Choroid plexus epithelial cell (primary cell): ENCODE measurements around the gene CAMK2B.

ENCODE experiments used
- DNase-seq: peaks from one replicate; pipeline ENCODE4 v3.0.0-alpha.2; 2010; ENCODE audit warnings: low read depth
- H3K4me3 ChIP-seq: 2 replicates; pipeline ENCODE4 v1.5.1; 2011; ENCODE audit warnings: low read depth, mild to moderate bottlenecking, control low read depth, low read length, moderate library complexity
- TF ChIP-seq, protein P1 (sequence below): conservative IDR thresholded peaks from 2 replicates; pipeline ENCODE4 v1.5.1; 2011; ENCODE audit warnings: low read depth, mild to moderate bottlenecking, control low read depth, inconsistent platforms, low read length, moderate library complexity

Gene CAMK2B

GRCh38 chr7:44193011-44193802 lies 132.2 kb downstream of the CAMK2B start:
- no peak overlapping the region for H3K4me3 ChIP-seq
- no peak for DNase-seq
- TF ChIP-seq, protein P1, sequence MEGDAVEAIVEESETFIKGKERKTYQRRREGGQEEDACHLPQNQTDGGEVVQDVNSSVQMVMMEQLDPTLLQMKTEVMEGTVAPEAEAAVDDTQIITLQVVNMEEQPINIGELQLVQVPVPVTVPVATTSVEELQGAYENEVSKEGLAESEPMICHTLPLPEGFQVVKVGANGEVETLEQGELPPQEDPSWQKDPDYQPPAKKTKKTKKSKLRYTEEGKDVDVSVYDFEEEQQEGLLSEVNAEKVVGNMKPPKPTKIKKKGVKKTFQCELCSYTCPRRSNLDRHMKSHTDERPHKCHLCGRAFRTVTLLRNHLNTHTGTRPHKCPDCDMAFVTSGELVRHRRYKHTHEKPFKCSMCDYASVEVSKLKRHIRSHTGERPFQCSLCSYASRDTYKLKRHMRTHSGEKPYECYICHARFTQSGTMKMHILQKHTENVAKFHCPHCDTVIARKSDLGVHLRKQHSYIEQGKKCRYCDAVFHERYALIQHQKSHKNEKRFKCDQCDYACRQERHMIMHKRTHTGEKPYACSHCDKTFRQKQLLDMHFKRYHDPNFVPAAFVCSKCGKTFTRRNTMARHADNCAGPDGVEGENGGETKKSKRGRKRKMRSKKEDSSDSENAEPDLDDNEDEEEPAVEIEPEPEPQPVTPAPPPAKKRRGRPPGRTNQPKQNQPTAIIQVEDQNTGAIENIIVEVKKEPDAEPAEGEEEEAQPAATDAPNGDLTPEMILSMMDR, result no peak

DNA sequence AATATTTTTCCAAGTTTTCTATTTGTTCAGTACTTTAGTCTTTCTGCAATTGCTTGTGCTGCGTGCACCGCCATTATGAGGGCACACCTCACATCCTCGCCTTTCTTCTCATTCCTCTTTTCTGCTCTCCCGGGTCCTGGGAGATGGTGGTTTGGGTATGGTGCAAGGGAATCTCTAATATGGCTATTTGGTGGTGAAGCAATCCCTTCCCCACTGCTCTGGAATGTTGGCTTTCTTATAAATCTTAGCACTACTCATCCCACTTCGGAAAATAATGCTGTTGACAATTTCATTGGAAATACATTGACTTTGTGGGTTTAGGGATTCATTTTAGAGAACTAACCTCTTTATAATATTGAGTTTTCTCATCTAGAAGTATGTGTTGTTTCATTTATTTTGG lies 134.2 kb downstream of the CAMK2B start:
- H3K4me3 ChIP-seq, result no peak overlapping the region
- no peak for DNase-seq
- TF ChIP-seq, protein P1, result no peak

DNA sequence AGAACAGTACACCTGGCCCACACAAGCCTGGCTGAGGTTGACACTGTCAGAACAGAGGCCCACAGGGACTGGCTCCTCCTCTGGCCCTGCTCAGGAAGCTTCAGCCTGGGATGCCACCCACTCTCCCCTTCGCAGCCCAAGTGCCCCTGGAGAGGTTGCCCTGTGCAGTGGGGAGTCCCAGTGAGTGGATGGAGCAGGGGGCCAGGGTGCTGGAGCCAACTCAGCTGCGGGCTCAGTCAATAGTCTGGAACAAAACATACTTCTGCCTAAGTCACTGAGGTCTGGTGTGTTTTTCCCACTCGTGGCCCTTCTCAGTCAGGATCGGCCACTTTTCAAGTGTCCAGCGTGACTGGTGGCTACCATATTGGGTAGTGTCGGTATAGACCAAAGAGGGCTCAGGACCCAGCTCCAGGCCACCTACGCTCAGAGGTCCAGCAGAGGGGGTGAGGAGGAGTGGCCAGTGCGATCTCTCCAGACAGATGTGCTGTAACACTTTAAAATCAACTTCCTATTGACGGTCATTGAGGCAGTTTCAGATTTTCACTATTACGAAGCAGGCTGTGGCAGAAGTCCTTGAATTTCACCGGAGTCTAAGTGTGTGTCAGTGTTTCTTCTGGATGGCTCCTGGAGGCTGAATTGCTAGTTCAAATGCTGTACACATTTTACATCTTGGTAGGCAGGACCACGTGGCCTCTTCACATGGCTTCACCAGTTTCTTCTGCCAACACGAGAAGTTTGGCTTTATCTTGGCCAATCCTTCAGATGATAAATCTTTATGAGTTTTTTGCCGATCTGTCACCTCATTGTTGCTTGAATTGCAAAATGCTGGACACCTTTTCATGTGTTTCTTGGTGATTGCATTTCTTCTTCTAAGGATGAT lies 135.2 kb downstream of the CAMK2B start:
- no peak for DNase-seq
- no peak overlapping the region for H3K4me3 ChIP-seq
- TF ChIP-seq, protein P1, result no peak

DNA sequence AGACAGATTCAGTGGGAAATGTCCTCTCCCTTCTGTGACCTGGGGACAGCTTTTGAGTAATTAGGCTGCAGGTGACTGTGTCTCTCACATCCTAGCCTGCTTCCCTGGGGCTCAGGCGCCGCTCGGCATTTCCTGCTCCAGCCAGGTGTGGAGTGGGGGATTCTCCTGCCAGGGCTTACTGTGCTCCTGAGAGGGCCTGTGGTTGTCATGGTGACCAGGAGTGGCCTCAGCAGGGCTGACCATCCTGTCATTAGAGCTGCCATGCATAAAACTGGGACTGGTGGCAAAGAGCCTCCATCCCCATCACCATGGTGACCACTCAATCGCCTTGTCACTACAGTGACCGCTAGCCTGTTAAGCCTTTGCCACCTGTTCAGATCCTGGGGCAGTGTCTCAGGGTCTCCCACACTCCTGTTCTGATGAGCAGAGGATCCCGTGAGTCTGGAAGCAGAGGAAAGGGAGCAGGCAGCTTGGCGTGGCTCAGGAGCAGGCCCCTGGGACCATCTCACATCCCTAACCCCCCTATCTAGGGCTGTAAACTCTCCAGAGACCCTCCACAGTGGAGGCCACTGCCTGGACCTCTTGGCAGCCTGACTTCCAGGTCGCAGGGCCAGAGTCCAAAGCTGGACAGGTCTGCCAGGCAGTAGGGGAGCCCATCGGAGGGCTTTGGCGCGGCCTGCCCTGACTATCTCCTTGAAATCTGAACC lies 136.0 kb downstream of the CAMK2B start, which contains the start of gene GCK:
GCK (minus strand) TSS at position 154 of the 707 bp plus-strand sequence. CDS start 486 bp downstream, outside the sequence.
- no peak for DNase-seq
- no peak within 1 kb of the TSS for H3K4me3 ChIP-seq
- TF ChIP-seq, protein P1, result no peak

GRCh38 chr7:44188480-44189225 lies 136.7 kb downstream of the CAMK2B start:
- DNase-seq, result no peak
- H3K4me3 ChIP-seq, result no peak overlapping the region
- TF ChIP-seq, protein P1, result no peak
